IPS-NIHi7 (cell line): ENCODE measurements around the gene MAMDC2.

ENCODE experiments used
- DNase-seq: peaks from one replicate; pipeline ENCODE4 v3.0.0; 2012; ENCODE audit warnings: mixed read lengths; ENCODE audit errors: extremely low spot score

MAMDC2 gene

GRCh38 chr9:70064496-70064895, 20.8 kb downstream of the MAMDC2 start:
- no peak for DNase-seq

GRCh38 chr9:70065572-70065971, 21.9 kb downstream of the MAMDC2 start:
- DNase-seq: no peak

GRCh38 chr9:70066418-70066817, 22.8 kb downstream of the MAMDC2 start:
- no peak for DNase-seq

- DNase-seq: no peak
Observed at GRCh38 chr9:70066874-70067273, 23.2 kb downstream of the MAMDC2 start.

GRCh38 chr9:70069704-70070103, 26.1 kb downstream of the MAMDC2 start:
- DNase-seq: no peak

GRCh38 chr9:70073193-70073592, 29.5 kb downstream of the MAMDC2 start:
- DNase-seq: no peak

GRCh38 chr9:70073756-70074155, 30.1 kb downstream of the MAMDC2 start:
- DNase-seq: no peak

GRCh38 chr9:70076678-70077077, 33.0 kb downstream of the MAMDC2 start:
- no peak for DNase-seq

- no peak for DNase-seq
Observed at GRCh38 chr9:70079417-70080037, 35.9 kb downstream of the MAMDC2 start.

- DNase-seq: no peak
Observed at GRCh38 chr9:70080481-70081119, 37.0 kb downstream of the MAMDC2 start.

- DNase-seq: no peak
Observed at GRCh38 chr9:70081120-70081495, 37.5 kb downstream of the MAMDC2 start.

GRCh38 chr9:70083429-70083828, 39.8 kb downstream of the MAMDC2 start:
- DNase-seq: no peak

- peak; percentile 50 for DNase-seq
Observed at GRCh38 chr9:70085241-70085640, 41.6 kb downstream of the MAMDC2 start.

GRCh38 chr9:70091103-70091502, 47.5 kb downstream of the MAMDC2 start:
- DNase-seq: no peak

GRCh38 chr9:70091572-70091971, 47.9 kb downstream of the MAMDC2 start:
- no peak for DNase-seq

GRCh38 chr9:70092190-70092589, 48.5 kb downstream of the MAMDC2 start:
- no peak for DNase-seq

- DNase-seq: no peak
Observed at GRCh38 chr9:70093095-70093494, 49.4 kb downstream of the MAMDC2 start.

- DNase-seq: no peak
Observed at GRCh38 chr9:70093944-70094343, 50.3 kb downstream of the MAMDC2 start.

- no peak for DNase-seq
Observed at GRCh38 chr9:70094747-70095146, 51.1 kb downstream of the MAMDC2 start.

- DNase-seq: no peak
Observed at GRCh38 chr9:70097187-70097586, 53.5 kb downstream of the MAMDC2 start.

- no peak for DNase-seq
Observed at GRCh38 chr9:70100362-70100761, 56.7 kb downstream of the MAMDC2 start.

GRCh38 chr9:70101265-70101664, 57.6 kb downstream of the MAMDC2 start:
- DNase-seq: no peak

GRCh38 chr9:70105147-70105546, 61.5 kb downstream of the MAMDC2 start:
- DNase-seq: no peak

- DNase-seq: no peak
Observed at GRCh38 chr9:70106571-70106970, 62.9 kb downstream of the MAMDC2 start.
